Measurements from ENCODE around the gene BIVM. TPM values are rescaled to one million over a fixed set of nuclear protein-coding genes. Genes with fewer than 3 reads are reported as not detected.

BIVM gene
- total and polyA plus RNA-seq, 12 donors, result 6.1 to 32.9 (median 15.9) TPM

DNA sequence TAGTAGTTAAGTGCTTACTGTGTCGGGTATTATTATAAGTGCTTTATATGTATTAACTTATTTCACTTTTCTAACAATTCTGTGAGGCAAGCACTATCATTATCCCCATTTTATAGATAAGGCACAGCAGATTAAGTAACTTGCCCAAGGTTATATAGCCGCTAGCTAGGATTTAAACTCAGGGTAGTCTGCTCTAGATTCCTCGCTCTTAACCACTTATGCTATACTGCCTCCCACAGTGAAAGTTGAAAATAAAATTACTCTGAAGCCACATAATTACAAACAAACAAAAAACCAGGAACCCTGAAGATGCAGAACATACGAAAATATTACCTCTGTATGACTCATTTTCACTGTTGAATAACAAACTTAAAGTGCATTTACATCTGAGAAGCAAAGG lies 29.2 kb upstream of the BIVM start:
- 56 to 71% (median 59%) methylated on average over 4 of the region's 4 CpGs for WGBS, 4 donors
- intact Hi-C loops (cut with DNase I), result no loop called here
- DNase-seq, result no peak
- Histone ChIP-seq H3K27ac (no peak overlapping the region), H3K27me3 (no peaks in the 10 kb centered on the region), H3K4me3 (no peak overlapping the region), H3K4me1 (replicated peaks in 1 of 2) (peaks cover 5% of the 10 kb centered on the region in 2 donors), H3K9me3 (replicated peaks in 1 of 3) (no peaks in the 10 kb centered on the region), H3K36me3 (replicated peaks in 1 of 2) (no peaks in the 10 kb centered on the region)
- no peak for TF ChIP-seq POLR2A (IDR thresholded peaks at IDR 0.05)
- TF ChIP-seq, protein P1, sequence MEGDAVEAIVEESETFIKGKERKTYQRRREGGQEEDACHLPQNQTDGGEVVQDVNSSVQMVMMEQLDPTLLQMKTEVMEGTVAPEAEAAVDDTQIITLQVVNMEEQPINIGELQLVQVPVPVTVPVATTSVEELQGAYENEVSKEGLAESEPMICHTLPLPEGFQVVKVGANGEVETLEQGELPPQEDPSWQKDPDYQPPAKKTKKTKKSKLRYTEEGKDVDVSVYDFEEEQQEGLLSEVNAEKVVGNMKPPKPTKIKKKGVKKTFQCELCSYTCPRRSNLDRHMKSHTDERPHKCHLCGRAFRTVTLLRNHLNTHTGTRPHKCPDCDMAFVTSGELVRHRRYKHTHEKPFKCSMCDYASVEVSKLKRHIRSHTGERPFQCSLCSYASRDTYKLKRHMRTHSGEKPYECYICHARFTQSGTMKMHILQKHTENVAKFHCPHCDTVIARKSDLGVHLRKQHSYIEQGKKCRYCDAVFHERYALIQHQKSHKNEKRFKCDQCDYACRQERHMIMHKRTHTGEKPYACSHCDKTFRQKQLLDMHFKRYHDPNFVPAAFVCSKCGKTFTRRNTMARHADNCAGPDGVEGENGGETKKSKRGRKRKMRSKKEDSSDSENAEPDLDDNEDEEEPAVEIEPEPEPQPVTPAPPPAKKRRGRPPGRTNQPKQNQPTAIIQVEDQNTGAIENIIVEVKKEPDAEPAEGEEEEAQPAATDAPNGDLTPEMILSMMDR (IDR thresholded peaks at IDR 0.05), result no peak

DNA sequence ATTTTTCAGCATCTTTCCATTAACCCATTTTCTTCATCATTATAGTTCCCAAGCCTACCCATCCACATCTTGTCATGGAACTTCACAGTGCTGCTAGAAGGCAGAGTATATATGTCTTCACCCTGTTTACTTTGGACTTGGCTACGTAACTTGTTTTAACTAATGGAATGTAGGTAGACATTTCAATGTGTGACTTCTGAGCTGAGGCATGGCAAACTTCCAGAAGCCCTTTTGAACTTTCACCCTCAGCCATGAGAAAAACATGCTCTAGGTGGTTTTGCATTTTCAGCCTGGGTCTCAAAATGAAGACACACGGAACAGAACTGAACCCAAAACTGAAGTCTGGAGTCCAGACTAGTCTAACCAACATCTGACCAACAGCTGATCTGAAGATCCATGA lies 28.5 kb upstream of the BIVM start:
- 84 to 100% (median 92%) methylated on average over 2 of the region's 2 CpGs for WGBS, 4 donors
- no peak for DNase-seq
- H3K27me3 ChIP-seq, result no peaks in the 10 kb centered on the region
- no peak overlapping the region for H3K27ac ChIP-seq
- H3K4me3 ChIP-seq, result no peak overlapping the region
- no peaks in the 10 kb centered on the region for H3K36me3 ChIP-seq (replicated peaks in 1 of 2)
- TF ChIP-seq, protein P1 (IDR thresholded peaks at IDR 0.05), result no peak
- no peak for TF ChIP-seq POLR2A (IDR thresholded peaks at IDR 0.05)
- intact Hi-C loops (cut with DNase I), result no loop called here
- H3K9me3 ChIP-seq (replicated peaks in 1 of 3), result no peaks in the 10 kb centered on the region
- peaks cover 5% of the 10 kb centered on the region in 2 donors for H3K4me1 ChIP-seq (replicated peaks in 1 of 2)

DNA sequence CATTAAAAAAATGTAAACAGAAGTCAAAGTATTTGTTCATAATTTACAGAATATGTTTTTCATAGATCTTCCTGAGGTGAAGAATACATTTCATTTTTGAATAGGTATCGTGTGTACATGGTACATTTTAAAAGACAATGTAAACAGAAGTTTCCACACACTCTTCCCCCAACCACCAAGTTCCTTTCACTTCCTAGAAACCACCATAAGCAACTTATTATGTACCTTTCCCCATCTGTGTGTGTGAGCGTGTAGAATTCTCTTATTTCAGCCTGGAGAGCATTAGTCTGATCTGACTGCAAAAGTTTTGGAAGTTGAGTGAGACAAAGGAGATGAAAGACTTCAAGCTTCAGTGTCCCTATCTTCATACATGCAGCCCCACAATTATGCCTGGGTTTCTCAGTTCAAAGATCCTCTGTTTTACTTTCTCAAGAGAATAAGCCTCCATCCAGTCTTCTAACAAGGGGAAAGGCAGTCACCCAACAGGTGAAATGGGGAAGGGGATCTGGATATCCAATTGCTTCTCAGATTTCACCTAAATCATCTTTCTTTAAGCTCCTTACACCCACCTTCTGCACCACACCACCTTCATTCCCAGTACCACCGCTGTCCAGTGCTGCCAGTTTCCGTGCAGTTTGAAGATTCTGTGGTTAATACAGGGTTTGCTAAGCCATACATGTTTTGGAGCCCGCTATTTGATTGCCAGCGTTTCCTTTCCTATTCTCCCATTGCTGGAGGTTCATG lies 27.4 kb upstream of the BIVM start:
- H3K9me3 ChIP-seq (replicated peaks in 1 of 3), result no peaks in the 10 kb centered on the region
- DNase-seq, result no peak
- WGBS, 4 donors, result 90 to 93% (median 92%) methylated on average over 6 of the region's 6 CpGs
- H3K36me3 ChIP-seq (replicated peaks in 1 of 2), result no peaks in the 10 kb centered on the region
- H3K27ac ChIP-seq, result no peak overlapping the region
- H3K4me1 ChIP-seq (replicated peaks in 1 of 2), result peaks cover 5% of the 10 kb centered on the region in 2 donors
- no peak overlapping the region for H3K4me3 ChIP-seq
- intact Hi-C loops (cut with DNase I), result no loop called here
- H3K27me3 ChIP-seq, result no peaks in the 10 kb centered on the region
- TF ChIP-seq POLR2A (IDR thresholded peaks at IDR 0.05), result no peak
- TF ChIP-seq, protein P1 (IDR thresholded peaks at IDR 0.05), result no peak

DNA sequence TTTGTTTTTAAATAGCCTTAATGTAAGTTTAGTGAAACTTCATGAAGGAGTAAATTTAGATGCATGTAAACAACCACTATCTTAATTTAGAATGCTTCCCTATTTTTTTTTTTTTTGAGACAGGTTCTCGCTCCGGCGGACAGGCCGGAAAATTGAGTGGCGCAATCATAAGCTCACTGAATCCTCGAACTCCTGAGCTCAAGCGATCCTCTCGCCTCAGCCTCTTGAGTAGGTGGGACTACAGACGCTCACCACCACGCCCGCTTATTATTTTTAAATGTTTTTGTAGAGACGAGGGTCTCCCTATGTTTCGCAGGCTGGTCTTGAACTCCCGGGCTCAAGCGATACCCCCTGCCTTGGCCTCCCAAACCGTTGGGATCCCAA lies 26.9 kb upstream of the BIVM start:
- no peak overlapping the region for H3K4me3 ChIP-seq
- H3K36me3 ChIP-seq (replicated peaks in 1 of 2), result no peaks in the 10 kb centered on the region
- no peak for TF ChIP-seq POLR2A (IDR thresholded peaks at IDR 0.05)
- TF ChIP-seq, protein P1 (IDR thresholded peaks at IDR 0.05), result no peak
- no peaks in the 10 kb centered on the region for H3K27me3 ChIP-seq
- peaks cover 5% of the 10 kb centered on the region in 2 donors for H3K4me1 ChIP-seq (replicated peaks in 1 of 2)
- no peak overlapping the region for H3K27ac ChIP-seq
- intact Hi-C loops (cut with DNase I), result no loop called here
- H3K9me3 ChIP-seq (replicated peaks in 1 of 3), result no peaks in the 10 kb centered on the region
- 89 to 95% (median 91%) methylated on average over 16 of the region's 16 CpGs for WGBS, 4 donors
- DNase-seq, result no peak
